Left forelimb (tissue), 1 donor: Measurements from ENCODE around the gene SMIM27.
"Not testable (repeated sequence)": the region's sequence is repeated elsewhere in the genome, so short reads cannot be mapped to it uniquely, and the experiment has no call there.

ENCODE experiments used
- DNase-seq: peaks from one replicate; pipeline ENCODE4 v3.0.0-alpha.2; 2018; ENCODE audit warnings: low spot score

SMIM27 gene

GRCh38 chr9:32599021-32599420, 46.9 kb downstream of the SMIM27 start:
- not testable (repeated sequence) for DNase-seq
